Astrocyte (in vitro differentiated cells and primary cell): Measurements from ENCODE around the gene C6orf141. TPM values are rescaled to one million over a fixed set of nuclear protein-coding genes. Genes with fewer than 3 reads are reported as not detected.

ENCODE experiments used
- DNase-seq: peaks from one replicate; pipeline ENCODE4 v3.0.0-alpha.2; 2010; ENCODE audit warnings: low read depth
- FAIRE-seq: peaks from 2 replicates; lab custom pipeline; 2011; peaks lifted over from hg19 to GRCh38; lab: Jason Lieb, UNC
- H2AFZ ChIP-seq: 2 replicates; pipeline ENCODE4 v1.6.0; 2012; ENCODE audit warnings: low read depth, low read length, inconsistent platforms
- H3K27ac ChIP-seq: 2 replicates; pipeline ENCODE4 v1.5.1; 2011; ENCODE audit warnings: low read depth, low read length, inconsistent platforms
- H3K27me3 ChIP-seq: 2 replicates; pipeline ENCODE4 v1.6.0; 2011; ENCODE audit warnings: low read length, inconsistent platforms; ENCODE audit not compliant: insufficient read depth
- H3K36me3 ChIP-seq: 2 replicates; pipeline ENCODE4 v1.5.1; 2011; ENCODE audit warnings: low read length, inconsistent platforms; ENCODE audit not compliant: insufficient read depth
- H3K4me1 ChIP-seq: 2 replicates; pipeline ENCODE4 v1.5.1; 2011; ENCODE audit warnings: low read length, inconsistent platforms; ENCODE audit not compliant: insufficient read depth
- H3K4me2 ChIP-seq: 2 replicates; pipeline ENCODE4 v1.6.0; 2012; ENCODE audit warnings: low read length, inconsistent platforms
- H3K4me3 ChIP-seq: 2 replicates; pipeline ENCODE4 v1.5.1; 2011; ENCODE audit warnings: low read depth, mild to moderate bottlenecking, low read length, inconsistent platforms; ENCODE audit not compliant: insufficient read depth
- H3K79me2 ChIP-seq: 2 replicates; pipeline ENCODE4 v1.6.0; 2012; ENCODE audit warnings: mild to moderate bottlenecking, low read length, inconsistent platforms; ENCODE audit not compliant: insufficient read depth
- H3K9ac ChIP-seq: 2 replicates; pipeline ENCODE4 v1.6.0; 2012; ENCODE audit warnings: mild to moderate bottlenecking, low read length, inconsistent platforms
- H3K9me3 ChIP-seq: 2 replicates; pipeline ENCODE4 v1.5.1; 2012; ENCODE audit warnings: low read depth, mild to moderate bottlenecking, low read length, inconsistent platforms; ENCODE audit not compliant: insufficient read depth
- H4K20me1 ChIP-seq: 2 replicates; pipeline ENCODE4 v1.6.0; 2012; ENCODE audit warnings: low read length, inconsistent platforms; ENCODE audit not compliant: insufficient read depth
- H3K27ac Mint-ChIP-seq: one replicate; pipeline ENCODE4 v1.8.0; 2021; ENCODE audit warnings: mild to moderate bottlenecking, mixed read lengths; ENCODE audit not compliant: unreplicated experiment
- H3K27me3 Mint-ChIP-seq: one replicate; pipeline ENCODE4 v1.8.0; 2021; ENCODE audit warnings: low read depth, mixed read lengths; ENCODE audit not compliant: unreplicated experiment
- H3K36me3 Mint-ChIP-seq: one replicate; pipeline ENCODE4 v1.8.0; 2021; ENCODE audit warnings: low read depth, mixed read lengths; ENCODE audit not compliant: unreplicated experiment
- H3K4me1 Mint-ChIP-seq: one replicate; pipeline ENCODE4 v1.8.0; 2021; ENCODE audit warnings: low read depth, mixed read lengths; ENCODE audit not compliant: unreplicated experiment
- H3K4me3 Mint-ChIP-seq: one replicate; pipeline ENCODE4 v1.8.0; 2021; ENCODE audit warnings: mild to moderate bottlenecking, moderate library complexity, mixed read lengths; ENCODE audit not compliant: unreplicated experiment
- H3K9me3 Mint-ChIP-seq: one replicate; pipeline ENCODE4 v1.8.0; 2021; ENCODE audit warnings: mild to moderate bottlenecking, mixed read lengths; ENCODE audit not compliant: unreplicated experiment
- EZH2 ChIP-seq: IDR thresholded peaks from 2 replicates; pipeline ENCODE4 v1.6.1; 2012; ENCODE audit warnings: mild to moderate bottlenecking, low read length, inconsistent platforms; ENCODE audit not compliant: insufficient read depth
- total RNA-seq: library from RNA; stranded (reverse); gene quantifications from 2 replicates; pipeline ENCODE4 v1.2.1, GENCODE V29; 2021
- TF ChIP-seq, protein P1 (sequence below): IDR thresholded peaks from 2 replicates; pipeline ENCODE4 v1.5.1; 2011; ENCODE audit warnings: low read depth, mild to moderate bottlenecking, inconsistent platforms, low read length, moderate library complexity; ENCODE audit not compliant: insufficient read depth

The C6orf141 gene
- total RNA-seq, 1 donor from 2014 or later = 4.6 TPM

GRCh38 chr6:49530141-49530776 lies 20.2 kb upstream of the C6orf141 start:
- H3K4me3 Mint-ChIP-seq = no peak overlapping the region
- no peak overlapping the region for H2AFZ ChIP-seq
- no peaks in the 10 kb centered on the region for H3K27me3 Mint-ChIP-seq
- no peaks in the 10 kb centered on the region for H3K9me3 Mint-ChIP-seq
- no peaks in the 10 kb centered on the region for H3K4me1 ChIP-seq
- H3K36me3 Mint-ChIP-seq = no peaks in the 10 kb centered on the region
- no peak overlapping the region for H3K27ac ChIP-seq
- H3K4me1 Mint-ChIP-seq = no peaks in the 10 kb centered on the region
- no peak overlapping the region for H3K9ac ChIP-seq
- H4K20me1 ChIP-seq = no peaks in the 10 kb centered on the region
- H3K9me3 ChIP-seq = no peaks in the 10 kb centered on the region
- H3K27me3 ChIP-seq = no peaks in the 10 kb centered on the region
- no peak overlapping the region for H3K4me2 ChIP-seq
- H3K36me3 ChIP-seq = no peaks in the 10 kb centered on the region
- no peaks in the 10 kb centered on the region for H3K79me2 ChIP-seq
- no peak overlapping the region for H3K27ac Mint-ChIP-seq
- TF ChIP-seq EZH2 = no peak
- TF ChIP-seq, protein P1, sequence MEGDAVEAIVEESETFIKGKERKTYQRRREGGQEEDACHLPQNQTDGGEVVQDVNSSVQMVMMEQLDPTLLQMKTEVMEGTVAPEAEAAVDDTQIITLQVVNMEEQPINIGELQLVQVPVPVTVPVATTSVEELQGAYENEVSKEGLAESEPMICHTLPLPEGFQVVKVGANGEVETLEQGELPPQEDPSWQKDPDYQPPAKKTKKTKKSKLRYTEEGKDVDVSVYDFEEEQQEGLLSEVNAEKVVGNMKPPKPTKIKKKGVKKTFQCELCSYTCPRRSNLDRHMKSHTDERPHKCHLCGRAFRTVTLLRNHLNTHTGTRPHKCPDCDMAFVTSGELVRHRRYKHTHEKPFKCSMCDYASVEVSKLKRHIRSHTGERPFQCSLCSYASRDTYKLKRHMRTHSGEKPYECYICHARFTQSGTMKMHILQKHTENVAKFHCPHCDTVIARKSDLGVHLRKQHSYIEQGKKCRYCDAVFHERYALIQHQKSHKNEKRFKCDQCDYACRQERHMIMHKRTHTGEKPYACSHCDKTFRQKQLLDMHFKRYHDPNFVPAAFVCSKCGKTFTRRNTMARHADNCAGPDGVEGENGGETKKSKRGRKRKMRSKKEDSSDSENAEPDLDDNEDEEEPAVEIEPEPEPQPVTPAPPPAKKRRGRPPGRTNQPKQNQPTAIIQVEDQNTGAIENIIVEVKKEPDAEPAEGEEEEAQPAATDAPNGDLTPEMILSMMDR = no peak
- no peak overlapping the region for H3K4me3 ChIP-seq
- DNase-seq (no peak), FAIRE-seq (no peak)

- Mint-ChIP-seq H3K27me3 (no peaks in the 10 kb centered on the region), H3K36me3 (no peaks in the 10 kb centered on the region), H3K9me3 (no peaks in the 10 kb centered on the region), H3K4me1 (no peaks in the 10 kb centered on the region), H3K4me3 (no peak overlapping the region), H3K27ac (no peak overlapping the region)
- TF ChIP-seq, protein P1 = peak; percentile 96
- TF ChIP-seq EZH2 = no peak
- H3K9ac ChIP-seq = no peak overlapping the region
- DNase-seq (peak; percentile 58), FAIRE-seq (peak; percentile 69)
- H3K36me3 ChIP-seq = no peaks in the 10 kb centered on the region
- no peak overlapping the region for H3K4me3 ChIP-seq
- H3K4me1 ChIP-seq = no peaks in the 10 kb centered on the region
- H3K79me2 ChIP-seq = no peaks in the 10 kb centered on the region
- H4K20me1 ChIP-seq = no peaks in the 10 kb centered on the region
- H3K27me3 ChIP-seq = no peaks in the 10 kb centered on the region
- H2AFZ ChIP-seq = peak overlapping the region; percentile 59
- H3K9me3 ChIP-seq = no peaks in the 10 kb centered on the region
- H3K4me2 ChIP-seq = peak overlapping the region; percentile 49
- H3K27ac ChIP-seq = no peak overlapping the region
Measured at GRCh38 chr6:49531774-49532569, 18.5 kb upstream of the C6orf141 start.

GRCh38 chr6:49535795-49536194 lies 14.7 kb upstream of the C6orf141 start:
- H3K27me3 Mint-ChIP-seq = no peaks in the 10 kb centered on the region
- Histone ChIP-seq H3K27me3 (no peaks in the 10 kb centered on the region), H2AFZ (no peak overlapping the region), H3K27ac (no peak overlapping the region), H3K4me2 (no peak overlapping the region), H3K4me1 (no peaks in the 10 kb centered on the region), H3K9me3 (no peaks in the 10 kb centered on the region), H3K36me3 (no peaks in the 10 kb centered on the region), H3K4me3 (no peak overlapping the region), H3K9ac (no peak overlapping the region), H4K20me1 (no peaks in the 10 kb centered on the region), H3K79me2 (no peaks in the 10 kb centered on the region)
- no peaks in the 10 kb centered on the region for H3K36me3 Mint-ChIP-seq
- no peak overlapping the region for H3K27ac Mint-ChIP-seq
- H3K9me3 Mint-ChIP-seq = no peaks in the 10 kb centered on the region
- FAIRE-seq = no peak
- DNase-seq = no peak
- H3K4me1 Mint-ChIP-seq = no peaks in the 10 kb centered on the region
- H3K4me3 Mint-ChIP-seq = no peak overlapping the region
- TF ChIP-seq, protein P1 = no peak
- no peak for TF ChIP-seq EZH2
